ENCODE results near the gene PAK4. TPM values are rescaled to one million over a fixed set of nuclear protein-coding genes. Genes with fewer than 3 reads are reported as not detected.

PAK4 gene
- total RNA-seq, 2 experiments from 2014 or later, result 2.7 to 6.3 TPM

DNA sequence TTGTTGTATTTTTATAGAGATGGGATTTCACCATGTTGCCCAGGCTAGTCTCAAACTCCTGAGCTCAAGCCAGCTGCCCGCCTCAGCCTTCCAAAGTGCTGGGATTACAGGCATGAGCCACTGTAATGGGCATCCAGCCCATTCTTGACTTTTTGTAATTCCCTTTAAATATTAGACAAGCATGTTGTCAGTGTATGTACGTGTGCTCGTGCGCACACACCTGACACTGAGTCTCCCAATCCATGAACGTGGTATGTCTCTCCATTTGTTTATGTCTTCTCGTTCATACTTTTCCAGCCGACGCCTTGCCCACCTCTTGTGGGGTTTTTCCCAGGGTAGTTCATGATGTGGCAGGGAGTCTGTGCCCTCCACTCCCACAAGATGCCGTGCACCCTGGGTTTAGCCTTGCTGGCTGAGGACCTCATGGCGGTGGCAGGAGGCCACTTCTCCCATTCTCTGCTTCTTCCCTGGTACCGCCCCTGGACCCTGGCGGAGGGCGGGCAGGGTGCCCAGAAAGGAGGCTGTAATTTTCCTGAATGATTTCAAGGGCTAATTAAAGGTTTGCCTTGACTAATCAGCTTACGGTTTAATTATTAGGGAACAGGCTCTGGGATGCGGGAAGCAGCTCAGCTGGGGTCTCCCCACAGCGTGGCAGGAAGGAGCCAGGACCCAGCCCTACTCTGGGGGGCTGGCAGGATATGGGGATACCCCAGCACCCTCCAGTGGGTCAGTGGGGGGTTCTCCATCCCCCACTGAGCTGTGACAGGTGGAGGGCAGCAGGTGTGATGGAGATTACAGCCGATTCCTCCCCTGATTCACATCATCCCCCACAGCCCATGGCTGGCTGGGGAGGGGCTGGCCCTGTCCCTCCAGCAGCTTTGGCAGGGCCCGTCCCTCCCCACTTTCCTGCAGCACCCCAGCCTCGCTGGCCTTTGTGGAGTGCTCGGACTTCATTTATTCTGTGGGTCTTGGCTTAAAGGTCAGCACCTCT is 12.9 kb downstream of the PAK4 start:
- Mint-ChIP-seq H3K4me3 (no peak overlapping the region), H3K9me3 (no peaks in the 10 kb centered on the region), H3K4me1 (ENCODE audit: low read depth) (peaks cover 12% of the 10 kb centered on the region), H3K36me3 (ENCODE audit: low read depth) (no peaks in the 10 kb centered on the region), H3K27ac (no peak overlapping the region), H3K27me3 (no peaks in the 10 kb centered on the region)
- Histone ChIP-seq H3K4me3 (ENCODE audit: low read length) (no peak overlapping the region), H3K4me1 (ENCODE audit: insufficient read depth, low read length) (peaks cover 2% of the 10 kb centered on the region), H3K36me3 (ENCODE audit: insufficient read depth, low read length) (no peaks in the 10 kb centered on the region), H3K27me3 (ENCODE audit: control insufficient read depth in 1 of 2, insufficient read depth in 2 of 2, low read length in 2 of 2) (no peaks in the 10 kb centered on the region), H3K9me3 (ENCODE audit: control insufficient read depth in 1 of 2, insufficient read depth in 1 of 2, low read length in 2 of 2) (no peaks in the 10 kb centered on the region), H3K27ac (ENCODE audit: low read depth in 1 of 2, low read length in 2 of 2) (no peak overlapping the region)
- ATAC-seq (ENCODE audit: poor library complexity) (no peak), DNase-seq (no peak)
- TF ChIP-seq, protein P1, sequence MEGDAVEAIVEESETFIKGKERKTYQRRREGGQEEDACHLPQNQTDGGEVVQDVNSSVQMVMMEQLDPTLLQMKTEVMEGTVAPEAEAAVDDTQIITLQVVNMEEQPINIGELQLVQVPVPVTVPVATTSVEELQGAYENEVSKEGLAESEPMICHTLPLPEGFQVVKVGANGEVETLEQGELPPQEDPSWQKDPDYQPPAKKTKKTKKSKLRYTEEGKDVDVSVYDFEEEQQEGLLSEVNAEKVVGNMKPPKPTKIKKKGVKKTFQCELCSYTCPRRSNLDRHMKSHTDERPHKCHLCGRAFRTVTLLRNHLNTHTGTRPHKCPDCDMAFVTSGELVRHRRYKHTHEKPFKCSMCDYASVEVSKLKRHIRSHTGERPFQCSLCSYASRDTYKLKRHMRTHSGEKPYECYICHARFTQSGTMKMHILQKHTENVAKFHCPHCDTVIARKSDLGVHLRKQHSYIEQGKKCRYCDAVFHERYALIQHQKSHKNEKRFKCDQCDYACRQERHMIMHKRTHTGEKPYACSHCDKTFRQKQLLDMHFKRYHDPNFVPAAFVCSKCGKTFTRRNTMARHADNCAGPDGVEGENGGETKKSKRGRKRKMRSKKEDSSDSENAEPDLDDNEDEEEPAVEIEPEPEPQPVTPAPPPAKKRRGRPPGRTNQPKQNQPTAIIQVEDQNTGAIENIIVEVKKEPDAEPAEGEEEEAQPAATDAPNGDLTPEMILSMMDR (IDR thresholded peaks at IDR 0.05), result no peak
- POLR2A ChIA-PET, result no interaction called here
- intact Hi-C loops (cut with DNase I, micrococcal nuclease), result no loop called here
- CTCF ChIA-PET, result interaction anchor here (0.7 kb wide), 1 partner anchor 342 kb away, joined by 3 read pairs; the partner anchor contains the start of gene TIMM50

DNA sequence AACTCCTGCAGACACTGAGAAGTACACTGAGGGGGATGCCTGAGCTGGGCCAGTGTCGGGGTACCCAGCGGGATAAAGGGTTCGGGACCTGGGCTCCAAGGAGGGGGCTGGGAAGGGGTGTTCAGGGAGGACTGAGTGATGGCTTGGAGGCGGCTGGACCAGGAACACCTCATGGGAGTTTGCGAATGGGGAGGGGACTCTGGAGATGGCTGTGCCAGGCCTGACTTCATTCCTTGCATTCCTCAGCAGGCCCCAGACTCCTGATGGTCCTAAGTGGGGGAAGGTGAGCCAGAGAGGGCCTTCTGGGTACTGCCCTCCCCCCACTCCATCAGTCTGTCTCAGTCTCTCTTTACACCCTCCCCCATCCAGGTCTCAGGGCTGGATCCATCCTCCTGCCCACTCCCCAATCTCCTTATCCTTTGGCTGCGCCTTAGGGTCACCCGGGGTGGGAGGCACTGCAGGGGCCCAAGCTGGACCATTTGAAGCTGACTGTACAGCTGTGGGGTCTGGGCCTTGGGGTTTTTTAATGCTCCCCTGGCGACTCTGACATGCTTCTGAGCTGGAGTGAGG is 13.8 kb downstream of the PAK4 start:
- no peaks in the 10 kb centered on the region for H3K27me3 Mint-ChIP-seq
- H3K36me3 Mint-ChIP-seq (ENCODE audit: low read depth), result no peaks in the 10 kb centered on the region
- Histone ChIP-seq H3K4me3 (ENCODE audit: low read length) (no peak overlapping the region), H3K4me1 (ENCODE audit: insufficient read depth, low read length) (peaks cover 2% of the 10 kb centered on the region), H3K27ac (ENCODE audit: low read depth in 1 of 2, low read length in 2 of 2) (no peak overlapping the region), H3K36me3 (ENCODE audit: insufficient read depth, low read length) (no peaks in the 10 kb centered on the region), H3K9me3 (ENCODE audit: control insufficient read depth in 1 of 2, insufficient read depth in 1 of 2, low read length in 2 of 2) (no peaks in the 10 kb centered on the region), H3K27me3 (ENCODE audit: control insufficient read depth in 1 of 2, insufficient read depth in 2 of 2, low read length in 2 of 2) (no peaks in the 10 kb centered on the region)
- ChIA-PET POLR2A (no interaction called here), CTCF (no interaction called here)
- TF ChIP-seq, protein P1 (IDR thresholded peaks at IDR 0.05), result no peak
- H3K9me3 Mint-ChIP-seq, result no peaks in the 10 kb centered on the region
- intact Hi-C loops (cut with DNase I, micrococcal nuclease), result no loop called here
- H3K27ac Mint-ChIP-seq, result no peak overlapping the region
- H3K4me3 Mint-ChIP-seq, result no peak overlapping the region
- ATAC-seq (ENCODE audit: poor library complexity) (no peak), DNase-seq (no peak)
- H3K4me1 Mint-ChIP-seq (ENCODE audit: low read depth), result peaks cover 14% of the 10 kb centered on the region

- TF ChIP-seq, protein P1 (IDR thresholded peaks at IDR 0.05), result no peak
- intact Hi-C loops (cut with DNase I, micrococcal nuclease), result no loop called here
Measured at GRCh38 chr19:39139971-39140453, 14.4 kb downstream of the PAK4 start.

More at GRCh38 chr19:39139971-39140453, 14.4 kb downstream of the PAK4 start:
- peaks cover 18% of the 10 kb centered on the region for H3K4me1 Mint-ChIP-seq (ENCODE audit: low read depth)
- POLR2A ChIA-PET, result no interaction called here
- Histone ChIP-seq H3K36me3 (ENCODE audit: insufficient read depth, low read length) (no peaks in the 10 kb centered on the region), H3K4me1 (ENCODE audit: insufficient read depth, low read length) (peaks cover 2% of the 10 kb centered on the region), H3K4me3 (ENCODE audit: low read length) (no peak overlapping the region), H3K27ac (ENCODE audit: low read depth in 1 of 2, low read length in 2 of 2) (no peak overlapping the region), H3K9me3 (ENCODE audit: control insufficient read depth in 1 of 2, insufficient read depth in 1 of 2, low read length in 2 of 2) (no peaks in the 10 kb centered on the region), H3K27me3 (ENCODE audit: control insufficient read depth in 1 of 2, insufficient read depth in 2 of 2, low read length in 2 of 2) (no peaks in the 10 kb centered on the region)
- ATAC-seq (ENCODE audit: poor library complexity) (no peak), DNase-seq (no peak)
- H3K27me3 Mint-ChIP-seq, result no peaks in the 10 kb centered on the region
- no peak overlapping the region for H3K4me3 Mint-ChIP-seq
- H3K27ac Mint-ChIP-seq, result no peak overlapping the region
- H3K36me3 Mint-ChIP-seq (ENCODE audit: low read depth), result no peaks in the 10 kb centered on the region
- H3K9me3 Mint-ChIP-seq, result no peaks in the 10 kb centered on the region
- CTCF ChIA-PET, result no interaction called here

All from CD4-positive, alpha-beta T cell (primary cell).